ENCODE results near the gene CAV1. TPM values are rescaled to one million over a fixed set of nuclear protein-coding genes. Genes with fewer than 3 reads are reported as not detected.

The CAV1 gene
- total RNA-seq, 1 donor from 2014 or later, result 0.84 TPM

- no peak for TF ChIP-seq CTCF (IDR thresholded peaks at IDR 0.05; ENCODE audit: unreplicated experiment)
- Mint-ChIP-seq H3K4me1 (ENCODE audit: low read depth) (peaks cover 15% of the 10 kb centered on the region), H3K27me3 (peaks cover 8% of the 10 kb centered on the region), H3K36me3 (ENCODE audit: insufficient read depth) (no peaks in the 10 kb centered on the region), H3K9me3 (ENCODE audit: low read depth) (no peaks in the 10 kb centered on the region), H3K4me3 (ENCODE audit: low read depth) (no peak overlapping the region), H3K27ac (no peak overlapping the region)
- DNase-seq (ENCODE audit: low spot score, unreplicated experiment), result no peak
These were observed 9.3 kb upstream of the CAV1 start for GRCh38 chr7:116515584-116515983.

- Mint-ChIP-seq H3K27ac (no peak overlapping the region), H3K4me1 (ENCODE audit: low read depth) (peaks cover 8% of the 10 kb centered on the region), H3K36me3 (ENCODE audit: insufficient read depth) (no peaks in the 10 kb centered on the region), H3K27me3 (peaks cover 10% of the 10 kb centered on the region), H3K9me3 (ENCODE audit: low read depth) (no peaks in the 10 kb centered on the region), H3K4me3 (ENCODE audit: low read depth) (no peak overlapping the region)
- TF ChIP-seq CTCF (IDR thresholded peaks at IDR 0.05; ENCODE audit: unreplicated experiment), result no peak
- DNase-seq (ENCODE audit: low spot score, unreplicated experiment), result no peak
These were observed 8.5 kb upstream of the CAV1 start for GRCh38 chr7:116516324-116516723.

GRCh38 chr7:116517626-116518025 lies 7.2 kb upstream of the CAV1 start:
- DNase-seq (ENCODE audit: low spot score, unreplicated experiment), result no peak
- no peak overlapping the region for H3K4me3 Mint-ChIP-seq (ENCODE audit: low read depth)
- no peaks in the 10 kb centered on the region for H3K36me3 Mint-ChIP-seq (ENCODE audit: insufficient read depth)
- H3K27ac Mint-ChIP-seq, result no peak overlapping the region
- TF ChIP-seq CTCF (IDR thresholded peaks at IDR 0.05; ENCODE audit: unreplicated experiment), result no peak
- H3K9me3 Mint-ChIP-seq (ENCODE audit: low read depth), result no peaks in the 10 kb centered on the region
- peaks cover 12% of the 10 kb centered on the region for H3K27me3 Mint-ChIP-seq
- peaks cover 2% of the 10 kb centered on the region for H3K4me1 Mint-ChIP-seq (ENCODE audit: low read depth)

GRCh38 chr7:116518961-116519360 lies 5.9 kb upstream of the CAV1 start:
- Mint-ChIP-seq H3K36me3 (ENCODE audit: insufficient read depth) (no peaks in the 10 kb centered on the region), H3K27me3 (peaks cover 24% of the 10 kb centered on the region), H3K4me3 (ENCODE audit: low read depth) (no peak overlapping the region), H3K4me1 (ENCODE audit: low read depth) (peaks cover 2% of the 10 kb centered on the region), H3K27ac (no peak overlapping the region), H3K9me3 (ENCODE audit: low read depth) (no peaks in the 10 kb centered on the region)
- TF ChIP-seq CTCF (IDR thresholded peaks at IDR 0.05; ENCODE audit: unreplicated experiment), result no peak
- DNase-seq (ENCODE audit: low spot score, unreplicated experiment), result no peak

GRCh38 chr7:116521046-116521664 lies 3.7 kb upstream of the CAV1 start:
- H3K4me1 Mint-ChIP-seq (ENCODE audit: low read depth), result peaks cover 10% of the 10 kb centered on the region
- H3K36me3 Mint-ChIP-seq (ENCODE audit: insufficient read depth), result no peaks in the 10 kb centered on the region
- DNase-seq (ENCODE audit: low spot score, unreplicated experiment), result no peak
- H3K4me3 Mint-ChIP-seq (ENCODE audit: low read depth), result no peak overlapping the region
- no peak overlapping the region for H3K27ac Mint-ChIP-seq
- H3K9me3 Mint-ChIP-seq (ENCODE audit: low read depth), result no peaks in the 10 kb centered on the region
- TF ChIP-seq CTCF (IDR thresholded peaks at IDR 0.05; ENCODE audit: unreplicated experiment), result no peak
- peaks cover 45% of the 10 kb centered on the region for H3K27me3 Mint-ChIP-seq
